HG03175 (cell line): ENCODE results near the gene FPGS.

Source experiments
- ATAC-seq: cut with Tn5 transposase; IDR thresholded peaks from one replicate; pipeline ENCODE4 v1.9.1; 2021; ENCODE audit warnings: mild to moderate bottlenecking, moderate library complexity; ENCODE audit not compliant: unreplicated experiment

FPGS gene

GRCh38 chr9:127809540-127810377 lies 7.1 kb downstream of the FPGS start:
- no peak for ATAC-seq

DNA sequence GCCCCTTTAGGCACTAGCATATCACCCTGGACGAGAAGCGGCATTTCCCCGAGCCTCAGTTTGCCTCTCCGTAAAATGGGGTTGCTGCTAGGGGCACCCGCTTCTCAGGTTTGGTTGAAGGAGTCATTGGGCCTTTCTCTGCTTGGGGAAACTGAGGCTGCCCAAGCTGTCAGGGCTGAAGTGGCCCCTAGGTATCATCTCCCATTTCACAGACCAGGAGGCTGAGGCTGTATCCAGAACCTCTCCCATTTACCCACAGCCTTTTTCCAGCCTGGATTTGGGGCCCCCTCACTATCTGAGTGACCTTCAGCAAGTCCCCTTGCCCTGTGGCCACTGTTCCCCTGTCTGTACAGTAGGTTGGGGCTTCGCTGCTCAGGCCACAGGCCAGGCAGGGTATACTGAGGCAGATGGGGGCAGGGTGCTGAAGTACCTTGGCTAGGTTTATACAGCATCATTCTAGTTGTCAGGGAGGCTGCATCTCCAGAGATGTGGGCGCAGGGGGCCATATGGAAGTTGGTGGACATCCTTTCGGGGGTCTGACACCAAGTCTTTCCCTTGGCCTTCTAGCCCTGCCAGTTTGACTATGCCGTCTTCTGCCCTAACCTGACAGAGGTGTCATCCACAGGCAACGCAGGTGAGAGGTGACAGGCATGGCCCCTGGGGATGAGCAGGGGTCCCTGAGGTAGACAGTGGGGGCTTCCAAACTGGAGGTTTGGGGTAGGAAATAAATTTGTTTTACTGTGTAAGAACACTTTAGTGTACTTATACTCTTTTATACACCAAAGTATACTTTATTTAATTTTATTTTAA lies 7.9 kb downstream of the FPGS start:
- no peak for ATAC-seq

DNA sequence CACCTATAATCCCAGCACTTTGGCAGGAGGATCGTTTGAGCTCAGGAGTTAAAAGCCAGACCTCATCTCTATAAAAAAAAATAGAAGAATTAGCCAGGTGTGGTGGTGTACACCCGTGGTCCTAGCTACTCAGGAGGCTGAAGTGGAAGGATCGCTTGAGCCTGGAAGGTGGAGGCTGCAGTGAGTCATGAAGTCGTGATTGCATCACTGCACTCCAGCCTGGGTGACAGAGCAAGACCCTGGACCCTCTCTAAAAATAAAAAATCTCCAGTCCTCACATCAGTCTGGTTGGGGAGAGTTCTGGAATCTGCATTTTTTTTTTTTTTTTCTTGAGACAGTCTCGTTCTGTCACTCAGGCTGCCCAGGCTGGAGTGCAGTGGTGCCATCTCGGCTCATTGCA lies 9.3 kb downstream of the FPGS start:
- no peak for ATAC-seq

GRCh38 chr9:127812936-127813675 lies 10.4 kb downstream of the FPGS start:
- ATAC-seq = no peak

DNA sequence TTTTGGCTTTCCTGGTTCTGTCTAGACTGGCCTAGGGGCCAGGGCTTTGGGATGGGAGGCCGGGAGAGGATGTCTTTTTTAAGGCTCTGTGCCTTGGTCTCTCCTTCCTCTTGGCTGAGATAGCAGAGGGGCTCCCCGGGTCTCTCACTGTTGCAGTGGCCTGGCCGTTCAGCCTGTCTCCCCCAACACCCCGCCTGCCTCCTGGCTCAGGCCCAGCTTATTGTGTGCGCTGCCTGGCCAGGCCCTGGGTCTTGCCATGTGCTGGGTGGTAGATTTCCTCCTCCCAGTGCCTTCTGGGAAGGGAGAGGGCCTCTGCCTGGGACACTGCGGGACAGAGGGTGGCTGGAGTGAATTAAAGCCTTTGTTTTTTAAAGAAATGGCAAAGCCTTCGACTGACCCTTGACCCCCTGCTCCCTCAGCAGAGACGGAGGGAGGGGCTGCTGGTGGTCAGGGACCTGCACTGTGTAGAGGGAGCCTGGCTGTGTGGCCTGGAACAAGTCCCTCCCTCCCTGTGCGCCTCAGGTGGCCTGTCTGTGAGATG lies 11.1 kb downstream of the FPGS start:
- ATAC-seq = no peak

- ATAC-seq = no peak
These were observed 12.2 kb downstream of the FPGS start for GRCh38 chr9:127814619-127815511.

GRCh38 chr9:127815512-127816361 lies 13.1 kb downstream of the FPGS start:
- no peak for ATAC-seq

GRCh38 chr9:127816362-127816725 lies 13.7 kb downstream of the FPGS start:
- no peak for ATAC-seq

GRCh38 chr9:127816728-127817127 lies 14.0 kb downstream of the FPGS start:
- ATAC-seq = no peak

DNA sequence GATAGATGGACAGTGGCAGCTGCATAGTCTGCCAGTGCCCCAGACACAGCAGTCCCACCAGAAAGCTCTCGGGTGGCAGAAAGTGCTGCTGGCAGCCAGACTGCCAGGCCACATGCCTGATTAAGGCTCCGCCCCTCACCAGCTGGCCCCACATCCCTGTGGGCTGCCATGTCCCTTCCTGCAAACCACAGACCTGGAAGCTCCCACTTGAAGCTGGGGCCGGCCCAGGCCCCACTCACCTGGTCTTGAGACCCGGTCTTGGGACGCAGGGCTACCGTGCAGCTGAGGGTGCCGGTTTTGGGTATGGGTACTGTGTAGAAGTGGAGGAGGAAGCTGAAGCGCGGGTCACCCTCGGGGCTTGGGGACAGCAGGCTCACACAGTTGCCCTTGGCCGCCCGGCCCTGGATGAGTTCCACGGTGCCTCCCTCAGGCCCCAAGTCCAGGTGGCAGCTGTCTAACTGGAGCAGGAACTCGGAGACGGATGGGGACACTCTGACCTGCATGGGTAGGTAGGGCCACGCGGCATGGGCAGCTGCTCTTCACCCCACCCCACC lies 15.3 kb downstream of the FPGS start:
- no peak for ATAC-seq

DNA sequence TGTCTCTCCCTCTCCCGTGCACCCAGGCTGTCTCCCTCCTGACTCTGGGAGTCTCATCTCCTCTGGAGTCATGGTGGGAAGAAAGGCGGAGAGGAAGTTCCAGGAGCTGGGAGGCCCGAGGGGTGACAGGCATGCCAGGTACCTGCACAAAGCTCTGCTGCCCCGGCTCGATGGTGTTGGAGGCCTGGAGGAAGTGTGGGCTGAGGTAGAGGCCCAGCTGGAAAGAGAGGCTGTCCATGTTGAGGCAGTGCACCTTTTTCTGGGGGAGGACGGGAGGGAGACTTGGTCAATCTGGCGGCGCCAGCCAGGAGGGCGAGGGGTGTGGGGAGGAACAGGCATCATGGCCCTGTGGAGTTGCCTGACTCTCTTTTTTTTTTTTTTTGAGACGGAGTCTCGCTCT lies 15.9 kb downstream of the FPGS start:
- no peak for ATAC-seq

- ATAC-seq = no peak
These were observed 19.4 kb downstream of the FPGS start for GRCh38 chr9:127822108-127822507.

DNA sequence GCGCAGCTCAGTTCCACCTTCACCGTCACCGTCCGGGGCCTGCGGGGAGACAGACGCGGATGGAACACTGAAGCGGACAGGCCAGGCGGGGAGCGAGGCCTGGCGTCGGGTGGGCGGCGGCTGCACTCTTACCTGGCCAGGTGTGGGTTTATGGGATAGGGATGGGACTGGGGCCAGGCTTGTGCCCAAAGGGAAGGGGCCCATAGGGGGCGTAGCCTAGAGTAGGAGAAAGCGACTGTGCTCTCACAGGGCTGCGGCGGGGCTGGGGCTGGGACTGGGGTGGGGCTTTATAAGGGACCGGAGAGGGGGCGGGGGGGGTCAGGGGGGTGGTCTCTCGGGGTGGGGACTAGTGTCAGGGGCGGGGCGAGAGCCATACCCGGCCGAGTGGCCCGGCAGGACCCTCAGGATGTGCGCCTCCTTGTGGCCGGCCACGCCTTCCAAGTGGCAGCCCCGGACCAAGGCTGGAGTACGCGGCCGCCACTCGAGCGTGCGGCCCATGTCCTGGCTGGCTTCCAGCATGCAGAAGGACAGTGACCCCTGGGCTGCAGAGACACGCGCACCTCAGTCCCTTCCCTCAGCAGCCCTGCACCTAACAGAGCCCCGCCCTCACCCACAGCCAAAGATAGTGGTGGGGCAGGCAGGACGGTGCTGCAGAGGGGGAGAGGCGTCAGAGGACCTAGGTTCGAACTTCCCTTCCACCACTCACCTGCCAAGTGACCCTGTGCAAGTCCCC lies 22.8 kb downstream of the FPGS start:
- ATAC-seq = no peak

- no peak for ATAC-seq
These were observed 23.7 kb downstream of the FPGS start for GRCh38 chr9:127826253-127826913.

DNA sequence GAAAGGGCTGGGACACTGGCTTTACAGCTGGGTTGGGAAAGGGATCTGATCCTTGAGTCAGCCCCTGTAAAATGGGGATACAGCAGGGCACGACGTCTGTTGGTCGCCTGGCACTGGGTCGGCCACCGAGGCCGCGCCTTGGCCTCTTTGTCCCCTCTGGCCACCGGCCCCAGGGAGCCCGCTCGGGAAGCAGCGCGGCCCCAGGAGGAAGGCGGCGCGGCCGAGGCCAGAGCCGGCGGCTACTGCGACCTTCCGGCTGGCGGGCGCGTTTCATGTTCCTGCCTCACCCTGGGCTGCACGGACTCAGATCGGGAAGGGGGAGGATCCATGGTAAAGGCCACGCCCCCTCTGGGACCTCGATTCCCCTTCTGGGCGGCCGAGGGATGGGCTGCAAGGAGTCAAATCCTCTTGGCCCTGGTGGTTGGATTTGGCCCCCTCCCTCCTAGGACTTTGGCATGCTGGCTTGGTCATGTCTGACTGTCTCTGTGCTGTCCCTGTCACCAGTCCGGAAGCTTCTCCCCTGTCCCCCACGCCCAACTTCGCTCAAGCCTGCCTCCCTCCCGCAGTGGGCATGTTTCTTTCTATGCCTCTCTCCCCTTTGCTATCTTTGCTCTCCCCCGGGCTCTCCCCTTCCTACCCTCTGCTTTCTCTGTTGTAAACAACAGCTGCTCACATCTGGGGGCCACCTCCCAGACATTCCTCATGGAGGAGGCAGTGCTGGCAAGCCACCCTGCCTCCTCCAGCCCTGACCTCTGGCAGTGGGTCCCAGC lies 25.8 kb downstream of the FPGS start:
- ATAC-seq = no peak

DNA sequence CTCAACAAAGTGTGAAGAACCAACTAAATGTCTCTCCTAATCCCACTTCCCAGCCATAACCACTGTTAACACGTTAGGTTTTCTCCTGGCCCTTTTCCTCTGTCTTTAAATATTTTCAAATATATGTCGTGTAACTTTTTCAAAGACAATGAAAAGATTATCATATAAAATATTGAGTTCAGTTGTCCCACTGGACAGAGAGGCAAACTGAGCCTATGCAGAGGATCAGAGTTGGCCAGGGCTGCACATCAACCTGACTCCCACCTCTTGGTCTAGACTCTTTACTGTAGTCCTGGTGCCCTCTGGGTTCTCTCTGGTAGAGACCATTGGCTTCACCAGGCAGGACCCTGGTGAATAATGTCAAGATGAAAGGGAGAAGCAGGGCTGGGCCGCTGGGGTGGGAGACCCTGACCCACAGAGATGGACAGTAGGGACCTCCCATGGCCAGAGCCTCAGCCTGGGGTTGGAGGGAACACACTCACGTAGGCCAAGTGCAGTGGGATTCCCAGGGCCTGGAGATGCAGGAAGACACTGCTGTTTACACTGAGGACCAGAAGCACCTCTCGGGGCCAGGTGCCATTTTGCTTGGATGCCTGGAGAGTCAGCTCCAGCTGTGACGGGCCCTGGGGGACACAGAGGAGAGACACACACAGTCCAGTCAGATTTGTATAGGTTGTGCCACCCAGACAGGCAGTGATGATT lies 26.7 kb downstream of the FPGS start:
- no peak for ATAC-seq
